Neural cell (in vitro differentiated cells): ENCODE results near the gene KRTAP10-4. TPM values are rescaled to one million over a fixed set of nuclear protein-coding genes. Genes with fewer than 3 reads are reported as not detected.

Source experiments
- H2AFZ ChIP-seq: fragments of 200-600, 300-800 bp; sonication (generic), shearing (Covaris generic); 2 replicates; pipeline ENCODE4 v1.6.0; 2014; ENCODE audit warnings: low read depth, mild to moderate bottlenecking, antibody characterized with exemption, low read length, moderate library complexity
- H3F3A ChIP-seq: fragments of 200-600 bp; shearing (Covaris generic); 2 replicates; pipeline ENCODE4 v1.6.1; 2016; ENCODE audit warnings: mild to moderate bottlenecking, moderate library complexity, mixed read lengths, antibody characterized with exemption, low read length; ENCODE audit not compliant: insufficient read depth, poor library complexity, severe bottlenecking
- H3K27ac ChIP-seq: fragments of 200-600, 300-800 bp; sonication (generic), shearing (Covaris generic); 2 replicates; pipeline ENCODE4 v1.5.1; 2014; ENCODE audit warnings: mild to moderate bottlenecking, low read length, moderate library complexity
- H3K27me3 ChIP-seq: fragments of 300-800, 200-600 bp; sonication (generic), shearing (Covaris generic); 2 replicates; pipeline ENCODE4 v1.6.0; 2014; ENCODE audit warnings: mild to moderate bottlenecking, low read depth, low read length, moderate library complexity; ENCODE audit not compliant: insufficient read depth
- H3K36me3 ChIP-seq: fragments of 300-800, 200-600 bp; sonication (generic), shearing (Covaris generic); 2 replicates; pipeline ENCODE4 v1.5.1; 2014; ENCODE audit warnings: mild to moderate bottlenecking, antibody characterized with exemption, low read length, moderate library complexity; ENCODE audit not compliant: insufficient read depth
- H3K4me2 ChIP-seq: fragments of 300-800, 200-600 bp; sonication (generic), shearing (Covaris generic); 2 replicates; pipeline ENCODE4 v1.6.0; 2014; ENCODE audit warnings: mild to moderate bottlenecking, low read length
- H3K4me3 ChIP-seq: fragments of 300-800, 200-600 bp; sonication (generic), shearing (Covaris generic); 2 replicates; pipeline ENCODE4 v1.5.1; 2014; ENCODE audit warnings: mild to moderate bottlenecking, low read length, moderate library complexity
- H3K79me2 ChIP-seq: fragments of 200-600 bp; shearing (Covaris generic); replicated peaks from 2 replicates; pipeline ENCODE4 v1.6.0; 2014; ENCODE audit warnings: mild to moderate bottlenecking, low read length, moderate library complexity; ENCODE audit not compliant: insufficient read depth
- H3K9ac ChIP-seq: fragments of 300-800, 200-600 bp; sonication (generic), shearing (Covaris generic); 2 replicates; pipeline ENCODE4 v1.6.1; 2016; ENCODE audit warnings: mild to moderate bottlenecking, low read length, mixed read lengths
- H3K9me2 ChIP-seq: fragments of 200-600 bp; shearing (Covaris generic); 2 replicates; pipeline ENCODE4 v1.6.1; 2016; ENCODE audit warnings: mild to moderate bottlenecking, low read length, mixed read lengths; ENCODE audit not compliant: insufficient read depth
- H3K9me3 ChIP-seq: fragments of 200-600, 300-800 bp; sonication (generic), shearing (Covaris generic); 2 replicates; pipeline ENCODE4 v1.6.1; 2016; ENCODE audit warnings: mild to moderate bottlenecking, mixed run types, low read length, moderate library complexity, mixed read lengths
- H4K20me1 ChIP-seq: fragments of 200-600 bp; shearing (Covaris generic); 2 replicates; pipeline ENCODE4 v1.6.1; 2016; ENCODE audit warnings: mild to moderate bottlenecking, mixed run types; ENCODE audit not compliant: insufficient read depth
- CTCF ChIP-seq: fragments of 450-650 bp; IDR thresholded peaks from 2 replicates; pipeline ENCODE4 v1.5.1; 2014; ENCODE audit warnings: antibody characterized with exemption, mild to moderate bottlenecking, moderate library complexity; ENCODE audit not compliant: poor library complexity, severe bottlenecking
- EP300 ChIP-seq: fragments of 450-650 bp; conservative IDR thresholded peaks from 2 replicates; pipeline ENCODE4 v1.6.1; 2014; ENCODE audit warnings: antibody characterized with exemption, mild to moderate bottlenecking, moderate library complexity; ENCODE audit not compliant: poor library complexity, severe bottlenecking
- EZH2 ChIP-seq: fragments of 200-600, 300-800 bp; shearing (Covaris generic), sonication (generic); IDR thresholded peaks from 2 replicates; pipeline ENCODE4 v1.6.1; 2014; ENCODE audit warnings: antibody characterized with exemption, low read length, borderline replicate concordance, mild to moderate bottlenecking; ENCODE audit not compliant: insufficient read depth, poor library complexity, severe bottlenecking
- MXI1 ChIP-seq: fragments of 450-650 bp; conservative IDR thresholded peaks from 2 replicates; pipeline ENCODE4 v1.6.1; 2014; ENCODE audit warnings: antibody characterized with exemption, mild to moderate bottlenecking; ENCODE audit not compliant: poor library complexity, severe bottlenecking
- POLR2AphosphoS5 ChIP-seq: IDR thresholded peaks from 2 replicates; pipeline ENCODE4 v1.6.1; 2012
- RAD21 ChIP-seq: fragments of 450-650 bp; conservative IDR thresholded peaks from 2 replicates; pipeline ENCODE4 v1.6.1; 2014; ENCODE audit warnings: antibody characterized with exemption, mild to moderate bottlenecking, moderate library complexity
- REST ChIP-seq: IDR thresholded peaks from 2 replicates; pipeline ENCODE4 v1.6.1; 2012; ENCODE audit warnings: borderline replicate concordance
- SMC3 ChIP-seq: fragments of 450-650 bp; conservative IDR thresholded peaks from 2 replicates; pipeline ENCODE4 v1.6.1; 2014; ENCODE audit warnings: antibody characterized with exemption, mild to moderate bottlenecking, moderate library complexity; ENCODE audit not compliant: poor library complexity
- TAF1 ChIP-seq: IDR thresholded peaks from 2 replicates; pipeline ENCODE4 v1.6.1; 2012; ENCODE audit warnings: low read depth
- polyA plus RNA-seq: library from polyadenylated mRNA; depleted of rRNA; stranded (reverse); fragments of >200 nt; gene quantifications from 2 replicates; pipeline ENCODE4 v1.2.3, GENCODE V29; 2014

Gene KRTAP10-4
- polyA plus RNA-seq, 1 donor from 2014 or later, result not detected

DNA sequence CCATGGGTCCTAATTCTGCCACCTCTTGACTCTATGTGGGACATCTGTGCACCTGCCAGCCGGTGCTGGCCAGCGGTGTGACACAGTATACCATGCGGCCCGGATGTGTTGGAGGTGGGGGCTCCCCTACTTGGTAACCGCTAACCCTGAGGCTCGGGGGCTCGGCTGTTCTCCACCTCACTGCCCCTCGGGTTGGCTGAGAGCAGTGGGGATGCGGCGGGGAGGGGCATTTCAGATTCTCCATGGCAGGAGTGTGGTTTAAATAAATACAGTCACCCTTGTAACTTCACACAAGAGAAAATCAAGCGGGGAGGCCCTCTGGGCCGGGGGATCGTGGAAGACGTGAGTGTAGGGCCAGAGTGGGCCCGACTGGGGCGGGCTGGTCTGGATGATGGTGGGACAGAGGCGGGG, 44.5 kb upstream of the KRTAP10-4 start:
- Histone ChIP-seq H3K9me2 (no peaks in the 10 kb centered on the region), H2AFZ (no peak overlapping the region), H3K79me2 (no peaks in the 10 kb centered on the region), H3K4me2 (no peak overlapping the region), H3K36me3 (no peaks in the 10 kb centered on the region), H3K27ac (no peak overlapping the region), H3K9me3 (no peaks in the 10 kb centered on the region), H4K20me1 (no peaks in the 10 kb centered on the region), H3F3A (no peaks in the 10 kb centered on the region), H3K4me3 (no peak overlapping the region), H3K27me3 (no peaks in the 10 kb centered on the region), H3K9ac (no peak overlapping the region)
- TF ChIP-seq TAF1, result no peak
- no peak for TF ChIP-seq MXI1
- no peak for TF ChIP-seq CTCF
- no peak for TF ChIP-seq POLR2AphosphoS5
- TF ChIP-seq SMC3, result no peak
- TF ChIP-seq EP300, result no peak
- TF ChIP-seq RAD21, result no peak
- no peak for TF ChIP-seq REST
- no peak for TF ChIP-seq EZH2

DNA sequence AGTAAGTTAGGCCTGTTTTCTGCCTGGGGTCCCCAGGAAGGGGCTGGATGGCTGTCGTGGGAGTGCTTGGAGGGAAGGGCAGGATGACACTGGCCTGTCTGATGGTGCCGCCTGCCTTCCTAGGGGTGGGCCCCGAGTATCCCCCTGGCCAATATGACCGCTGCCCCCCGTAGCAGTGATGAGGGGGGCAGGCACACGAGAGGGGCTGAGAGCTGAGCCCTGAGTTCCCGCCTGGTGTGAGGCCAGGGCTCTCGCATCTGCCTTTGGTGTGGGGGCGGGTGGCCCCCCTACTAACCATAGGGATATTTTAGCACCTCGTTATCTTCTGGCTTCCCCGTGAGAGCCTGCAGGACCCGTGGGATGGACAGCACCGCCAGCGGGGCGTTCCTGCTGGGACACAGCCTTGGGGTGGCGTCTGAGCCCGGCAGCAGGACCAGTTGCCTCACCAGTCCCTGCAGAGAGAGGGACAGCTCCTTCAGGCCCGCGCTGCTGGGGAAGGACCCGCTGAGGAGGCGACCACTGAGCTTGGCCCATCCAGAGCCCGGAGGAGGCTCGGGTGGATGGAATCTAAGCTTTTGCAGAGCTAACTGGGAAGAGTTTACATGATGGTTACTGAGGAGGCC, 43.9 kb upstream of the KRTAP10-4 start:
- Histone ChIP-seq H4K20me1 (no peaks in the 10 kb centered on the region), H3K27ac (no peak overlapping the region), H3K4me3 (no peak overlapping the region), H3K9me3 (no peaks in the 10 kb centered on the region), H3K79me2 (no peaks in the 10 kb centered on the region), H3K27me3 (no peaks in the 10 kb centered on the region), H3K36me3 (no peaks in the 10 kb centered on the region), H3F3A (no peaks in the 10 kb centered on the region), H3K9ac (no peak overlapping the region), H3K9me2 (no peaks in the 10 kb centered on the region), H3K4me2 (no peak overlapping the region), H2AFZ (no peak overlapping the region)
- TF ChIP-seq EZH2 (no peak), REST (no peak), MXI1 (no peak), CTCF (no peak), POLR2AphosphoS5 (no peak), RAD21 (no peak), SMC3 (no peak), TAF1 (no peak), EP300 (no peak)
